ENCODE measurements around the gene RAD1. TPM values are rescaled to one million over a fixed set of nuclear protein-coding genes. Genes with fewer than 3 reads are reported as not detected.

Gene RAD1
- total RNA-seq, 1 experiment from 2014 or later: 38.1 TPM

DNA sequence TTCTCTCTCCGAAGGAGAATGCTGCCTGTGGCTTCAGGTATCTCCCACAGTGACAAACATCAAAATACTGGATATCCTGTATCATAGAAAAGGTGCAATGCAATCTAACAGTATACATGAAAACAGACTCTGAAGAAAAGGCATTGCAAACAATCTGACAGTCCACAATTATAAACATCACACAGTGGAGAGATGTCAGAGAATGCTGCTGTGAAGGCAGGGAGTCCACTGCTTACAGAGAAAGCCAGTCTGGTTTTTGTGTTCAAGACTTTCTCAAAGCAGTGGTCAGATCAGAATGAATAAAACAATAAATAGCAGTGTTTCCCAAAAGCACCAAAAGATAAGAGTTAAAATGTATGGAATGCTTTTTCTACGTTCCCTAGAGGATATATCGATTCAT is 47.6 kb downstream of the RAD1 start:
- DNase-seq (ENCODE audit: extremely low read depth, low read depth): no peak

DNA sequence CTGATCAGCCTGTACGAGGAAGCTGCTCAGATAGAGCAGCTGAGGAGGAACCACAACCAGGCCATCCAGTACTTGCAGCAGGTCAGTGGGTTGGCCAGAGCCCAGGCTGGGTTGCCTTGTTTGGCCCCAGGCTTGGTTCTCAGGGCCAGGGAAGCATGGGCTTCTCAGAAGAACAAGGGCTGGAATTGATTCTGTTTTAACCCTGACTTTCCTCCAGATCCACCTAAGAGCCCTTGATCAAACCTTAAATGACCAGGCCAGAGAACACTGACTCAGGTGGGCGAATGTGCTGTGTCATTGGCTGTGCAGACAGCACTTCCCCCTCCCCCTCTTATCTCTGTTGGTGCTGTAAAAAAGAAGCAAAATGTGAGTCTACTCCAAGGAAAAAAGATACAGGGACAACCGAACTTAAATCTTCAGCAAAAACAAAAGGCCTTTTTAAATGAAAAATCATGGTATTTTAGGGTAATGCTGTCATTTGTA is 48.3 kb downstream of the RAD1 start:
- peak; percentile 2 for DNase-seq (ENCODE audit: extremely low read depth, low read depth)

DNA sequence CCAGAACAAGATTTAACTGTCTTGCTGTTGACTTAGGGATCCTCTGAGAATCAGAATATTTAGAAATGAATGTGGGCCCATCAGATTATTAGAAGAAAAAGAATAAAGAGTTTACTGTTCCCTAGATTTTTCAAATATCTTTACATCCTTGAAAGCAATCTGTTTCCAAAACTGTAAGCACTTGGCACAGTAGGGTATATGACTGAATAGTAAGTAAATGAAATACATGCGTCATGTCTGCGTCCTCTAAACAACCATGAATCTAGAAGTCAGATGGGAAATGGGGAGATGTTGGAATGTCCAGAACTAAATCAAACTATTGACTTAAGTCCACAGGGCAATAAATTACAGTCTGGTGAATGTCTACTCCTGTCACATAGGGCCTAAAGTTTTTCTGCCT is 50.2 kb downstream of the RAD1 start:
- no peak for DNase-seq (ENCODE audit: extremely low read depth, low read depth)

DNA sequence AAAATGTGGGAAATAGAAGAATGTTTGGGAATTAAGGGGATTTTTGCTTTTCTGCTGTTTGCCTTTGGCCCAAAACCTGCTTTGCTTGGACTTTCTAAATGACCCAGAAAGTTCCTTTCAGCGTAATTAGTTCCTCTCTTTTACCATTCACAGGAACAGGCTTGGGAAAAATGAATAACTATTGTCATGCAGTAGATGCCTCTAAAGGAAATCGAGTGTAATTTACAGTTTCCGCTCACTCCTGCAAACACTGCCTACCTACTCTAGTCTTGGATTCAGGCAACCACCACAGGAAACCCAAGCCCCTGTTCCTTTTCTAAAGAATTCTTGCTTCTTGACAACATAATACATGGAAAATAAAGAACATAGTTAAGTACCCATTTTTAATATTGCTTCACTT is 51.4 kb downstream of the RAD1 start:
- no peak for DNase-seq (ENCODE audit: extremely low read depth, low read depth)

DNA sequence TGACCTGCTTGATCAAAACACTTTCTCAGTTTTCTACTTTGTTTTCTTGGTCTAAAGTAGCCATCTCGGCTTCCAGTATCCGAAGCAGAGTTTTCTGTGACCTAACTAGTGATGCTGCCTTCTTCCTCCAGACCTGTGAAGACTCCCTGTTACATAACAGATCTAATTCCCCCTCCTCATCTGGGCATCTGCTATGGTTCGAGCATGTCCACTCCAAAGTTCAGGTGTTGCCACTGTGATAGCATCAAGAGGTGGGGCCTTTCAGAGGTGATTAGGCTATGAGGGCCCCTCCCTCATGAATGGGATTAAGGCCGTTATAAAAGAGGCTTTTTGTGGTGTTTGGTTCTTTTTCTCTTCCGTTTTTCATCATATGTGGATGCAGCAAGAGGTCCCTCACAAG is 56.1 kb downstream of the RAD1 start:
- no peak for DNase-seq (ENCODE audit: extremely low read depth, low read depth)

DNA sequence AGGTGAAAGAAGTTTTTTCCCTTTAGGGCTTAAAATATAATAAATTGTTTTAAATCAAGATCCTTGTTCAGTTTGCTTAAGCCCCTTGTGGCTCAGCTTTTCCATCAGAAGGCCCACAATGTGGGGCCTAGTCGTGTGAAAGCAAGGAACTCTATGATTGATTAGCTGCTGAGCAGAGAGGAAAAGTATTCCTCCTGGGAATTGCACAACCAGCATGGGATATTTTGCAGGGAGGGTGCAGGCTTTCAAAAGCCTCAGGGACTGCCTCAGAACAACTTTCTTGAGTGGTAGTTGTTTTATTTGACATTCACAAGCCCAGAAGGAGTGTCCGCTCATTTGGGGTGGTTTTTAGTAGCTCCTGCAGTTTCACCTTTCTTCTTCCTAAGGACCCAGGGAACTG is 56.5 kb downstream of the RAD1 start:
- DNase-seq (ENCODE audit: extremely low read depth, low read depth): no peak

DNA sequence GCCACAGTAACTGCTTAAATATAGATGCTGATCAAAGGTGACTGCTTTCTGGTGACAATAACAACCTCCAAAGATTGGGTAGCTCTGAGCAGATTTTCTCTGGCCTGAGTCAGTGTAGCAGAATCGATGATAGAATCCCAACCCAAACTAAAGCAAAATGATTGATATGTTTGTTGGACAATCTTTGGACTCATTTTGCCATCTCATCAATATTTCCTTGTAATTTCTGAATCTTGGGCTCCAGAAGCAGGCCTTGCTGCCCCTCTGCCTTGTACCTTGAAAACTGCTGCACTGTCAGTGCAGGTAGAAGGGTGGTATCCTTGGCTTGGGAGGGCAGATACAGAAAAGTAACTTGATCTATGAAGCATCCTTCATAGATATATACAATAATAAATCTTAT is 57.4 kb downstream of the RAD1 start:
- no peak for DNase-seq (ENCODE audit: extremely low read depth, low read depth)

DNA sequence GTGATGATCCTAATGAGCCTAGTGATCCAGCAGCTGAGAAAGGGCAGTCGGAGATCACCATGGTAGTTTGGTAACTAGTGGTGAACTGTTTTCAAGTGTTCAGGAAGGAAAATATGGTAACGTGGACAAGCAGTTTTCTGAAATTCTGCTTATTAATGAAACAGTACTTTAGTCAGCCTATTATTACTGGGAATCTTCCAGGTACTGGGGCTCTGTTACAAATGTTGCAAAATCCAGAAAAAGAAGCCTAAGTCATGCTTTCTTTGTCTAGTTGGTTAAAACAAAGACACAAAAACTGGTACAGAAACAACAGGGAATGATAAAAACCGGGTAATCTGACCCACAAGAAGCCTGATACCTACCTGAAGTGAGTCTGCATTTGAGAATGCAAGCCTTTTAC is 58.1 kb downstream of the RAD1 start:
- DNase-seq (ENCODE audit: extremely low read depth, low read depth): no peak

Other genes with a start within 250 kb of the RAD1 start
- gene TTC23L, start 76.3 kb downstream of the RAD1 start, total RNA-seq (2014; rRNA removed; shearing (Covaris generic)): 0.12 TPM in 1 of 2 replicates, not detected in the other
- 96.5 and 97.2 TPM in 2 replicates for gene BRIX1, start 207 bp upstream of the RAD1 start, total RNA-seq (2014; rRNA removed; shearing (Covaris generic))
- gene DNAJC21, start 14.1 kb upstream of the RAD1 start, total RNA-seq (2014; rRNA removed; shearing (Covaris generic)): 39.3 and 42.9 TPM in 2 replicates
- gene AGXT2, start 132.4 kb upstream of the RAD1 start, total RNA-seq (2014; rRNA removed; shearing (Covaris generic)): not detected in 2 replicates

Measured in NCI-H460 (cell line).